PC-3 (cell line): ENCODE results near the gene GNG14. TPM values are rescaled to one million over a fixed set of nuclear protein-coding genes. Genes with fewer than 3 reads are reported as not detected.
A peak's percentile ranks its signal among the peaks of the same experiment; 100 is the strongest.

Experiments
- ATAC-seq: fragments of 200-7000 bp; cut with Tn5 transposase; 2 replicates; pipeline ENCODE4 v1.9.1; 2020; ENCODE audit warnings: mild to moderate bottlenecking, moderate library complexity
- BruUV-seq: library from RNA; stranded (reverse); fragments of 400-500 nt; replicated peaks from 2 replicates; lab custom pipeline; 2021; lab: Mats Ljungman, UMichigan
- CTCF ChIA-PET: fragments of 300-600 bp; sonication (Branson Sonifier 250); formaldehyde crosslinking; loops from one replicate; lab custom pipeline; 2022; ENCODE audit warnings: antibody characterized with exemption; lab: Charles Lee
- POLR2A ChIA-PET: fragments of 300-600 bp; sonication (Branson Sonifier 250); formaldehyde crosslinking; loops from one replicate; lab custom pipeline; 2022; ENCODE audit warnings: antibody characterized with exemption; ENCODE audit not compliant: unreplicated experiment; lab: Charles Lee
- DNase-seq: peaks from one replicate; pipeline ENCODE4 v3.0.0-alpha.2; 2015
- H2AFZ ChIP-seq: fragments of 300-600 bp; sonication (generic); 2 replicates; pipeline ENCODE4 v1.6.0; 2016; ENCODE audit warnings: antibody characterized with exemption, low read length
- H3F3A ChIP-seq: fragments of 300-600 bp; sonication (generic); one replicate; pipeline ENCODE4 v1.6.0; 2017; ENCODE audit warnings: antibody characterized with exemption, low read length, control low read depth, mild to moderate bottlenecking; ENCODE audit not compliant: unreplicated experiment
- H3K27ac ChIP-seq: fragments of 300-600 bp; sonication (generic); 2 replicates; pipeline ENCODE4 v1.5.1; 2016; ENCODE audit warnings: mild to moderate bottlenecking, low read length
- H3K27me3 ChIP-seq: fragments of 300-600 bp; sonication (generic); 2 replicates; pipeline ENCODE4 v1.6.1; 2016; ENCODE audit warnings: low read length, mixed read lengths
- H3K36me3 ChIP-seq: fragments of 300-600 bp; sonication (generic); 2 replicates; pipeline ENCODE4 v1.6.1; 2016; ENCODE audit warnings: low read depth, mixed run types, low read length, mixed read lengths
- H3K4me1 ChIP-seq: fragments of 300-600 bp; sonication (generic); 2 replicates; pipeline ENCODE4 v1.5.1; 2016; ENCODE audit warnings: low read length; ENCODE audit not compliant: insufficient read depth
- H3K4me2 ChIP-seq: fragments of 300-600 bp; sonication (generic); 2 replicates; pipeline ENCODE4 v1.6.0; 2016; ENCODE audit warnings: low read length
- H3K4me3 ChIP-seq: fragments of 300-600 bp; sonication (generic); 2 replicates; pipeline ENCODE4 v1.5.1; 2016; ENCODE audit warnings: mild to moderate bottlenecking, low read length, mixed read lengths
- H3K79me2 ChIP-seq: fragments of 300-600 bp; sonication (generic); 2 replicates; pipeline ENCODE4 v1.6.1; 2017; ENCODE audit warnings: low read length, mixed read lengths
- H3K9ac ChIP-seq: fragments of 300-600 bp; sonication (generic); 2 replicates; pipeline ENCODE4 v1.6.0; 2016; ENCODE audit warnings: mild to moderate bottlenecking, low read length
- H3K9me2 ChIP-seq: fragments of 300-600 bp; sonication (generic); replicated peaks from 2 replicates; pipeline ENCODE4 v1.6.1; 2016; ENCODE audit warnings: mixed run types, low read length, mixed read lengths
- H3K9me3 ChIP-seq: fragments of 300-600 bp; sonication (generic); 2 replicates; pipeline ENCODE4 v1.6.1; 2016; ENCODE audit warnings: low read length, mixed read lengths
- H4K20me1 ChIP-seq: fragments of 300-600 bp; sonication (generic); 2 replicates; pipeline ENCODE4 v1.6.1; 2016; ENCODE audit warnings: low read length, mixed read lengths
- CTCF ChIP-seq: fragments of 300-600 bp; sonication (generic); conservative IDR thresholded peaks from 2 replicates; pipeline ENCODE4 v1.5.1; 2017; ENCODE audit warnings: antibody characterized with exemption, low read depth, mild to moderate bottlenecking, low read length
- EZH2 ChIP-seq: fragments of 300-600 bp; sonication (generic); IDR thresholded peaks from one replicate; pipeline ENCODE4 v1.6.1; 2017; ENCODE audit warnings: antibody characterized with exemption, mild to moderate bottlenecking, low read length; ENCODE audit not compliant: unreplicated experiment
- EZH2phosphoT487 ChIP-seq: fragments of 300-600 bp; sonication (generic); IDR thresholded peaks from 2 replicates; pipeline ENCODE4 v1.6.1; 2018; ENCODE audit warnings: mild to moderate bottlenecking, antibody characterized with exemption, low read length, borderline replicate concordance
- intact Hi-C: fragments of 100-400 bp; cut with micrococcal nuclease; formaldehyde crosslinking; loops from 2 replicates; pipeline ENCODE4 v1.9.0; 2023
- total RNA-seq: library from RNA; depleted of rRNA; stranded (reverse); fragments of >200 nt; gene quantifications from 2 replicates; pipeline ENCODE4 v1.2.3, GENCODE V29; 2014

GNG14 gene
- total RNA-seq, 1 experiment from 2014 or later: not detected

DNA sequence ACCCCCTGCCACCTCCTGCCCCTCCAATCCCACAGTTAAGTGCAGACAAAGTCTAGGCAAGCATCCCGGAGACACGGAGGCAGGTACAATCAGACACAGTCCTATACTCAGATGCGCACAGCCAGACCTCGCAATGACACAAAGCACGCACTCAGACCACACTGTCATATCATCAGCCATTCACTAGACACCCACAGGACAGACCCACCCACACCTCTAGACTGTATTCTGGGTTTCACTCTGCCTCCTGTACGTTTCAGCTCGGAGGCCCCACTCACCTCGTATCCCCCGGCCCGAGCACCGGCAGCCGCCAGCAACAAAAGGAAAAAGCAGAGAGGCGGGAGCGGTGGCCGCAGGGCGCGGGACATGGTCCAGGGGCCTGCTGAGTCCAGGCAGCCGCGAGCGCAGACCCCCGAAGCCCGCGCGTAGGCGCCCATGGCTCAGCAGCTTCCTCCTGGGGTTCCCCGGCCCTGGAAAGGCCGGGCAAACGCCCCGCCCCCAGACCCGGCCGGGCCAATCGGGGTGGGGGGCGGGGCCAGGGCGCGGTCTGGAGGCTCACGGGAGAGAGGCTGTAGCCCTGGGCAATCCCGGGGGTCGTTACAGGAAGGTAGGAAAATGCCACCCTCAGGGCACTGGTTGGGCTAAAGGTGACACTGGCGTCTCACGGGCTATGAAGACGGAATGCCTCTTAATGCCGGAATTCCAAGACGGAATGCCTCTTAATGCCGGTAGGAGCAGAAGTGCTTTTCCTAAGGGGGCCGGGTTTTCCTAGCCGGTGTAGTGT is 21.3 kb upstream of the GNG14 start, which contains the start of the genes MAN2B1 and WDR83:
MAN2B1 (minus strand) TSS at position 478 of the 784 bp plus-strand sequence; CDS start at position 437, 41 bp downstream.
WDR83 (plus strand) TSS at position 543 of the 784 bp plus-strand sequence. CDS start 2,984 bp downstream, outside the sequence.
- intact Hi-C loops: loop anchor here (2.0 kb wide), 1 partner anchor 56 kb away; the partner anchor contains the start of genes ZNF490 and ZNF791

DNA sequence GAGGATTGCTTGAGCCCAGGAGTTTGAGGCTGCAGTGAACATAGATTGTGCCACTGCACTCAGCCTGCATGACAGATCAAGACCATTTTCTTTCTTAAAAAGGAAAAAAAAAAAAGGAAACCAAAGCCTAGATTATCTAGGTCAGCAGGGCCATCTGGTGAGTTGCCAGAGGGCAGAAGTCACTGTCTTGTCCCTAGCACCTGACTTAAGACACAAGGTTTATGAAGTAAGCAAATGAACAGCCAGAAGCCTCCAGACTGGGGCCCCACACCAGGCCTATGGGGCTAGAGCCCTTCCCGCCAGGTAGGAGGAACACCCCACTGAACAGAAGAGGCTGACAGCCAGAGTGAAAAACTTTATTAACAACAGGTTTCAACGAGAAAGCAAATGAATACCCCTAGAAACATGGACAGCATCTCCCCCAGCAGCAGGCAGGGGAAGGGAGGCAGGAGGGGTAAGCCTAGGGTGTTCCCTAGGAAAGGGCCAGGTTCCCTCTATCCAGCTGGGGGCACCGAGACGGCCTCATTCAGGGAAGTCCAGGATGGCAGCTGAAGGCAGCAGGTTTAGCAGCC is 20.0 kb upstream of the GNG14 start:
- no TSS peak for BruUV-seq
- no peak overlapping the region for H3K27ac ChIP-seq
- H3K9ac ChIP-seq: 0 out of 2 replicates have a peak overlapping the region, but pooled peaks have one; percentile 91
- TF ChIP-seq EZH2phosphoT487 (no peak), CTCF (no peak), EZH2 (no peak)
- DNase-seq (no peak), ATAC-seq (no peak)
- H3F3A ChIP-seq: no peaks in the 10 kb centered on the region
- no peaks in the 10 kb centered on the region for H3K9me2 ChIP-seq
- no peak overlapping the region for H2AFZ ChIP-seq
- H3K79me2 ChIP-seq: peaks cover 52% of the 10 kb centered on the region
- H3K36me3 ChIP-seq: peaks cover 13% of the 10 kb centered on the region; the same call in 1 of the 2 replicates
- no peaks in the 10 kb centered on the region for H4K20me1 ChIP-seq
- intact Hi-C loops: loop anchor here (2.0 kb wide), 1 partner anchor 57 kb away; the partner anchor contains the start of genes ZNF490 and ZNF791
- H3K9me3 ChIP-seq: no peaks in the 10 kb centered on the region
- ChIA-PET POLR2A (no interaction called here), CTCF (no interaction called here)
- peak overlapping the region; percentile 93 for H3K4me2 ChIP-seq
- peak overlapping the region; percentile 88 for H3K4me3 ChIP-seq
- peaks cover 32% of the 10 kb centered on the region for H3K4me1 ChIP-seq
- H3K27me3 ChIP-seq: no peaks in the 10 kb centered on the region

More for the DNA sequence above, 21.3 kb upstream of the GNG14 start, which contains the start of the genes MAN2B1 and WDR83:
- H2AFZ ChIP-seq: peak within 1 kb of the TSS; percentile 90
- no peak within 1 kb of the TSS for H3K27ac ChIP-seq
- H3K4me3 ChIP-seq: peak within 1 kb of the TSS; percentile 88
- ChIA-PET CTCF (no interaction called here), POLR2A (interaction anchor here (0.6 kb wide), 1 partner anchor 383 kb away, joined by 4 read pairs; no protein-coding TSS in a partner anchor)
- DNase-seq (peak; percentile 85), ATAC-seq (peak; percentile 80)
- no peaks in the 10 kb centered on the region for H4K20me1 ChIP-seq
- BruUV-seq: no TSS peak
- H3K9ac ChIP-seq: peak within 1 kb of the TSS; percentile 80
- H3K4me1 ChIP-seq: peaks cover 32% of the 10 kb centered on the region
- no peaks in the 10 kb centered on the region for H3K9me3 ChIP-seq
- no peaks in the 10 kb centered on the region for H3K27me3 ChIP-seq
- H3K36me3 ChIP-seq: peaks cover 12% of the 10 kb centered on the region; the same call in 1 of the 2 replicates
- peaks cover 52% of the 10 kb centered on the region for H3K79me2 ChIP-seq
- no peaks in the 10 kb centered on the region for H3K9me2 ChIP-seq
- TF ChIP-seq EZH2: no peak
- no peak for TF ChIP-seq CTCF
- TF ChIP-seq EZH2phosphoT487: no peak
- no peaks in the 10 kb centered on the region for H3F3A ChIP-seq
- peak within 1 kb of the TSS; percentile 93 for H3K4me2 ChIP-seq
